ENCODE results near the gene ANXA6. TPM values are rescaled to one million over a fixed set of nuclear protein-coding genes. Genes with fewer than 3 reads are reported as not detected.
A peak's percentile ranks its signal among the peaks of the same experiment; 100 is the strongest.

The ANXA6 gene
- total RNA-seq, 1 donor from 2014 or later: 320 TPM

- Histone ChIP-seq H3K4me3 (ENCODE audit: insufficient read depth, low read depth, low read length) (peak overlapping the region; percentile 80), H3K4me2 (ENCODE audit: low read length) (peak overlapping the region; percentile 89), H3K79me2 (ENCODE audit: insufficient read depth, low read length) (peaks cover 46% of the 10 kb centered on the region), H3K9ac (ENCODE audit: low read length) (peak overlapping the region; percentile 99), H3K27ac (ENCODE audit: low read depth, low read length) (peak overlapping the region; percentile 99), H3K4me1 (ENCODE audit: insufficient read depth, low read length) (peaks cover 53% of the 10 kb centered on the region), H3K27me3 (ENCODE audit: insufficient read depth, low read length) (no peaks in the 10 kb centered on the region), H2AFZ (ENCODE audit: low read depth, low read length) (no peak overlapping the region), H4K20me1 (ENCODE audit: insufficient read depth, low read length) (peaks cover 16% of the 10 kb centered on the region), H3K36me3 (ENCODE audit: insufficient read depth, low read length) (no peaks in the 10 kb centered on the region), H3K9me3 (ENCODE audit: insufficient read depth, low read depth, low read length) (no peaks in the 10 kb centered on the region)
- peaks cover 6% of the 10 kb centered on the region for H3K36me3 Mint-ChIP-seq (ENCODE audit: low read depth, unreplicated experiment)
- no peak for TF ChIP-seq CTCF (IDR thresholded peaks at IDR 0.05; ENCODE audit: insufficient read depth, low read depth, low read length)
- no peak for TF ChIP-seq EZH2 (IDR thresholded peaks at IDR 0.05; ENCODE audit: insufficient read depth, low read length)
- DNase-seq (ENCODE audit: low read depth): peak; percentile 73
- H3K4me1 Mint-ChIP-seq (ENCODE audit: low read depth, unreplicated experiment): peaks cover 36% of the 10 kb centered on the region
- no peaks in the 10 kb centered on the region for H3K27me3 Mint-ChIP-seq (ENCODE audit: low read depth, unreplicated experiment)
- H3K4me3 Mint-ChIP-seq (ENCODE audit: unreplicated experiment): peak overlapping the region; percentile 87
- peak; percentile 89 for FAIRE-seq
- peaks cover 2% of the 10 kb centered on the region for H3K9me3 Mint-ChIP-seq (ENCODE audit: unreplicated experiment)
- H3K27ac Mint-ChIP-seq (ENCODE audit: unreplicated experiment): peak overlapping the region; percentile 85
These were observed 77.6 kb downstream of the ANXA6 start for GRCh38 chr5:151079838-151080612.

GRCh38 chr5:151078490-151079262, 78.9 kb downstream of the ANXA6 start:
- Histone ChIP-seq H4K20me1 (ENCODE audit: insufficient read depth, low read length) (peaks cover 16% of the 10 kb centered on the region), H3K27me3 (ENCODE audit: insufficient read depth, low read length) (no peaks in the 10 kb centered on the region), H3K9ac (ENCODE audit: low read length) (peak overlapping the region; percentile 99), H3K4me2 (ENCODE audit: low read length) (peak overlapping the region; percentile 89), H3K79me2 (ENCODE audit: insufficient read depth, low read length) (peaks cover 59% of the 10 kb centered on the region), H2AFZ (ENCODE audit: low read depth, low read length) (no peak overlapping the region), H3K4me1 (ENCODE audit: insufficient read depth, low read length) (peaks cover 53% of the 10 kb centered on the region), H3K4me3 (ENCODE audit: insufficient read depth, low read depth, low read length) (no peak overlapping the region), H3K27ac (ENCODE audit: low read depth, low read length) (peak overlapping the region; percentile 99), H3K36me3 (ENCODE audit: insufficient read depth, low read length) (no peaks in the 10 kb centered on the region), H3K9me3 (ENCODE audit: insufficient read depth, low read depth, low read length) (no peaks in the 10 kb centered on the region)
- TF ChIP-seq CTCF (IDR thresholded peaks at IDR 0.05; ENCODE audit: insufficient read depth, low read depth, low read length) (no peak), EZH2 (IDR thresholded peaks at IDR 0.05; ENCODE audit: insufficient read depth, low read length) (no peak)
- H3K36me3 Mint-ChIP-seq (ENCODE audit: low read depth, unreplicated experiment): peaks cover 5% of the 10 kb centered on the region
- peak overlapping the region; percentile 11 for H3K27ac Mint-ChIP-seq (ENCODE audit: unreplicated experiment)
- no peaks in the 10 kb centered on the region for H3K9me3 Mint-ChIP-seq (ENCODE audit: unreplicated experiment)
- peaks cover 36% of the 10 kb centered on the region for H3K4me1 Mint-ChIP-seq (ENCODE audit: low read depth, unreplicated experiment)
- DNase-seq (ENCODE audit: low read depth) (no peak), FAIRE-seq (no peak)
- no peaks in the 10 kb centered on the region for H3K27me3 Mint-ChIP-seq (ENCODE audit: low read depth, unreplicated experiment)
- H3K4me3 Mint-ChIP-seq (ENCODE audit: unreplicated experiment): peak overlapping the region; percentile 87
